K562 (cell line): Measurements from ENCODE around the gene NRN1L. TPM values are rescaled to one million over a fixed set of nuclear protein-coding genes. Genes with fewer than 3 reads are reported as not detected.

Source experiments
- ATAC-seq: fragments of 200-7000 bp; cut with Tn5 transposase; 3 replicates; pipeline ENCODE4 v1.9.1; 2020; ENCODE audit warnings: moderate library complexity
- BruUV-seq: library from RNA; stranded (reverse); fragments of 400-500 nt; replicated peaks from 2 replicates; lab custom pipeline; 2021; lab: Mats Ljungman, UMichigan
- CTCF ChIA-PET: fragments of 300-600 bp; formaldehyde crosslinking; extraction: SDS; loops from one replicate; lab custom pipeline; 2021; ENCODE audit warnings: low intra/inter-chr PET ratio; lab: Yijun Ruan, JAX
- POLR2A ChIA-PET: fragments of 300-600, 350-650 bp; sonication (Branson Sonifier 250); formaldehyde crosslinking; extraction: SDS; loops from one replicate; lab custom pipeline; 2021; ENCODE audit warnings: antibody characterized with exemption, inconsistent platforms; lab: Yijun Ruan, JAX
- DNase-seq, 4 experiments: peaks; one replicate each; pipeline versions ENCODE4 v3.0.0 to v3.0.0-alpha.2; 2011 to 2018; ENCODE audit warnings: low spot score in 3 of 4, mixed read lengths in 3 of 4; ENCODE audit errors: extremely low read depth in 1 of 4
- FAIRE-seq: peaks from 2 replicates; lab custom pipeline; 2011; peaks lifted over from hg19 to GRCh38; lab: Jason Lieb, UNC
- H2AFZ ChIP-seq: 2 replicates; pipeline ENCODE4 v1.6.0; 2011; ENCODE audit warnings: low read depth, low read length, control low read depth, inconsistent platforms
- H3K27ac ChIP-seq: fragments of 200-600 bp; 3 replicates; pipeline ENCODE4 v1.8.0; 2011; ENCODE audit warnings: low read depth, mild to moderate bottlenecking, control low read depth, inconsistent platforms, low read length, moderate library complexity, mixed read lengths; ENCODE audit errors: extremely low read depth
- H3K27me3 ChIP-seq, 2 experiments: fragments of 300-600 bp in 1 of 2; 2 replicates in 1 of 2; 3 replicates in 1 of 2; pipeline versions ENCODE4 v1.6.0 to v1.8.0; 2011; ENCODE audit warnings: inconsistent platforms in 2 of 2, low read length in 2 of 2, mild to moderate bottlenecking in 1 of 2, mixed read lengths in 1 of 2, moderate library complexity in 1 of 2; ENCODE audit not compliant: control insufficient read depth in 2 of 2, insufficient read depth in 2 of 2
- H3K36me3 ChIP-seq: fragments of 300-600 bp; 3 replicates; pipeline ENCODE4 v1.8.0; 2011; ENCODE audit warnings: mild to moderate bottlenecking, low read length, inconsistent platforms; ENCODE audit not compliant: control insufficient read depth, insufficient read depth
- H3K4me1 ChIP-seq, 2 experiments: fragments of 200-600 bp in 1 of 2; replicated peaks in 1 of 2; 2 replicates in 1 of 2; 3 replicates in 1 of 2; pipeline versions ENCODE4 v1.5.1 to v1.8.0; 2011; ENCODE audit warnings: inconsistent platforms in 2 of 2, low read length in 2 of 2, mild to moderate bottlenecking in 1 of 2, mixed read lengths in 1 of 2, moderate library complexity in 1 of 2; ENCODE audit not compliant: control insufficient read depth in 2 of 2, insufficient read depth in 2 of 2
- H3K4me2 ChIP-seq: 2 replicates; pipeline ENCODE4 v1.6.1; 2011; ENCODE audit warnings: low read length, control low read depth, inconsistent platforms, mixed read lengths; ENCODE audit not compliant: insufficient read depth
- H3K4me3 ChIP-seq: fragments of 200-600 bp; sonication (generic), shearing (Covaris generic); 2 replicates; pipeline ENCODE4 v1.5.1; 2016; ENCODE audit warnings: control low read depth, inconsistent platforms
- H3K79me2 ChIP-seq: fragments of 200-600 bp; 3 replicates; pipeline ENCODE4 v1.8.0; 2011; ENCODE audit warnings: low read length, inconsistent platforms; ENCODE audit not compliant: control insufficient read depth, insufficient read depth
- H3K9ac ChIP-seq, 2 experiments: 2 replicates each; pipeline versions ENCODE4 v1.6.0 to v1.6.1; 2011; ENCODE audit warnings: low read depth in 2 of 2, low read length in 2 of 2, control low read depth in 1 of 2, inconsistent platforms in 1 of 2, mild to moderate bottlenecking in 1 of 2, mixed read lengths in 1 of 2; ENCODE audit not compliant: insufficient read depth in 1 of 2
- H3K9me1 ChIP-seq: one replicate; pipeline ENCODE4 v1.6.0; 2011; ENCODE audit warnings: inconsistent platforms, mild to moderate bottlenecking, low read length, moderate library complexity; ENCODE audit not compliant: control insufficient read depth, insufficient read depth
- H3K9me3 ChIP-seq: replicated peaks from 2 replicates; pipeline ENCODE4 v1.5.1; 2011; ENCODE audit warnings: low read depth, low read length, inconsistent platforms; ENCODE audit not compliant: control insufficient read depth, insufficient read depth
- H4K20me1 ChIP-seq: replicated peaks from 2 replicates; pipeline ENCODE4 v1.6.1; 2011; ENCODE audit warnings: low read length, inconsistent platforms, mixed read lengths; ENCODE audit not compliant: control insufficient read depth, insufficient read depth
- CBX3 ChIP-seq, 2 experiments: IDR thresholded peaks; 1 replicate in 1 of 2; 2 replicates in 1 of 2; pipeline ENCODE4 v1.6.1; 2012; ENCODE audit warnings: inconsistent platforms in 2 of 2, low read length in 2 of 2, borderline replicate concordance in 1 of 2, control low read depth in 1 of 2
- HNRNPH1 ChIP-seq: fragments of 200-400 bp; formaldehyde crosslinking; optimal IDR thresholded peaks from 2 replicates; pipeline ENCODE3; 2017; ENCODE audit warnings: low read depth, mild to moderate bottlenecking, low read length, moderate library complexity
- JUN ChIP-seq, 2 experiments: sonication (generic) in 1 of 2; formaldehyde crosslinking in 1 of 2; IDR thresholded peaks; 2 replicates each; pipeline versions ENCODE4 v1.6.1 to v1.8.0; 2012 to 2022; ENCODE audit warnings: borderline replicate concordance in 2 of 2, mild to moderate bottlenecking in 2 of 2, improper control_type of control experiment in 1 of 2, low read depth in 1 of 2, low read length in 1 of 2, missing genetic modification reagents in 1 of 2
- NR2F6 ChIP-seq: fragments of 450-650 bp; formaldehyde crosslinking; IDR thresholded peaks from 2 replicates; pipeline ENCODE4 v1.4.0; 2020; ENCODE audit warnings: mild to moderate bottlenecking
- SRF ChIP-seq, 2 experiments: fragments of 250-450, 450-650 bp in 1 of 2; sonication (Bioruptor Pico) in 1 of 2; sonication (generic) in 1 of 2; formaldehyde crosslinking; IDR thresholded peaks; 2 replicates each; pipeline versions ENCODE4 v1.5.0 to v1.5.1; 2020 to 2022; ENCODE audit warnings: mild to moderate bottlenecking in 1 of 2, missing genetic modification reagents in 1 of 2
- SUPT5H ChIP-seq: fragments of 450-650 bp; IDR thresholded peaks from 2 replicates; pipeline ENCODE4 v1.6.1; 2016
- TCFL5 ChIP-seq: fragments of 250-450 bp; sonication (Bioruptor Pico); conservative IDR thresholded peaks from 2 replicates; pipeline ENCODE4 v1.6.1; 2021; ENCODE audit warnings: mild to moderate bottlenecking, moderate library complexity, matching md5 sums
- YBX1 ChIP-seq: fragments of 450-650 bp; IDR thresholded peaks from 2 replicates; pipeline ENCODE4 v1.7.1; 2016; ENCODE audit warnings: mild to moderate bottlenecking
- WGBS: fragments of 100-300 bp; shearing (Covaris generic); methylation state at CpG from one replicate; pipeline ENCODE4 v1.1.6; 2016; ENCODE audit warnings: low coverage, mixed read lengths; ENCODE audit not compliant: insufficient coverage; ENCODE audit errors: missing lambda C conversion rate; 5-methylcytosine and 5-hydroxymethylcytosine counted together
- in situ Hi-C: fragments of 300-500 bp; cut with MboI; formaldehyde crosslinking; loops from 4 replicates; pipeline ENCODE4 v1.15.0; 2018; ENCODE audit warnings: inconsistent platforms, mixed read lengths
- intact Hi-C: fragments of 100-400 bp; cut with micrococcal nuclease; formaldehyde crosslinking; loops from 2 replicates; pipeline ENCODE4 v1.14.2; 2022
- polyA plus RNA-seq, 8 experiments: library from polyadenylated mRNA; depleted of rRNA in 4 of 8; stranded (reverse) in 5 of 8; unstranded in 3 of 8; fragments of >200 nt; fragmentation: Nextera tagmentation in 2 of 8; fragmentation: Illumina TruSeq in 1 of 8; extraction: Ambion mirVana in 2 of 8; extraction: Trizol in 1 of 8; gene quantifications; 2 replicates each; pipeline versions ENCODE4 v1.2.1 to v1.2.3, GENCODE V29; 2011 to 2014; ENCODE audit warnings: inconsistent platforms in 1 of 8, missing spikeins in 1 of 8
- total RNA-seq, 7 experiments: library from RNA; depleted of rRNA in 6 of 7; stranded (reverse); fragments of >200 nt in 6 of 7; fragmentation: Illumina TruSeq in 2 of 7; extraction: Trizol in 2 of 7; gene quantifications; 2 replicates each; pipeline versions ENCODE4 v1.2.1 to v1.2.3, GENCODE V29; 2011 to 2021; ENCODE audit warnings: low replicate concordance in 1 of 7
- TF ChIP-seq, protein P1 (sequence below): fragments of 250-450 bp; sonication (Bioruptor Pico); IDR thresholded peaks from 2 replicates; pipeline ENCODE4 v1.8.0; 2022; ENCODE audit warnings: inconsistent platforms
- TF ChIP-seq, protein P2 (sequence below): IDR thresholded peaks from 3 replicates; pipeline ENCODE4 v1.6.1; 2011; ENCODE audit warnings: borderline replicate concordance, mild to moderate bottlenecking, moderate library complexity; ENCODE audit not compliant: insufficient read length; ENCODE audit errors: extremely low read depth
- TF ChIP-seq, protein P3 (sequence below): fragments of 450-650 bp; formaldehyde crosslinking; IDR thresholded peaks from 2 replicates; pipeline ENCODE4 v1.4.0; 2022; ENCODE audit warnings: missing genetic modification characterization
- TF ChIP-seq, protein P4 (sequence below): fragments of 250-450 bp; sonication (Bioruptor Pico); IDR thresholded peaks from 2 replicates; pipeline ENCODE4 v1.5.0; 2020; ENCODE audit warnings: mild to moderate bottlenecking

The NRN1L gene
- total and polyA plus RNA-seq, 9 of the 15 experiments (the other 6 are each of a cell fraction or from before 2014, with no cell fraction given), result 0.22 to 0.86 (median 0.61) TPM; not detected in 5

DNA sequence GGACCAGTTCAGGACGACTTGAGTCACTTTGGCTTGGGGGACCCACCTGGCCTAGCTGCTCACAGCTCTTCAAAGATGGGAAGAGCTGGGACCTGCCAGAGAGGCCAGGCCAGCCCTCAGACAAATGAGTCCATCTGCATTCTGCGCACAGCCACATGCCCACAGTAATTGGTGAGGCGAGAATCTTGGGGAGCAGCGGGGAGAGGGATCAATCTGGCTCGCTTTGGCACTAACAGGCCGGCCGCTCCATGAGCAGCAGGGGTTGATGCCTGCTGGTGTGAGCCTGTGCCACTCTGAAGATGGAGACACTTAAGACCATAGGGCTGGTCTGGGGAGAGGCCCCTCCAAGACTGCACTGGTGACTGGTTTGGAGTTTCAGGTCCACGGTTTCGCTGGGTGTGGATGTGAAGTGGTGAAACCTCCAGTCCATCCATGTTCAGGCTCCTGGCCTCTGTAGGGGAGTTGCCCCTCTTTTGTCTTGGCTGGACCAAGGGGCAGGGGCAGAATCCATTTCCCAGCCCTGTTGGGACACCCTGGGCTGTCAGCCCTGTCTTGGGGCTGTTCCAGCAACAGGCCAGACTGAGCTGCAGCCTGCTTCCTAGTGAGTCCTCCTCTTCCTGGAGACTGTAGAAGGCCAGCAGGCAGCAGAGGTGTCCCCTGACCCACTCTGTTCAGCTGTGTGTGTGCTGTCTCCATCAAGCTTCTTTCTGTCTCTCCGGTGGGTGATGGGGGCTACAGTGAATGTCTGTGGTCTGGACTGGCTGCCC, 39.6 kb downstream of the NRN1L start:
- BruUV-seq, result no TSS peak
- Histone ChIP-seq H4K20me1 (peaks cover 22% of the 10 kb centered on the region), H3K4me1 (peaks cover 13 to 26% of the 10 kb centered on the region in 2 experiments), H2AFZ (no peak overlapping the region), H3K9ac (peak overlapping the region in 1 of 2 experiments; percentile 53; a peak in 1 of 4 replicates), H3K4me3 (no peak overlapping the region), H3K9me1 (peaks cover 3% of the 10 kb centered on the region), H3K27ac (no peak overlapping the region), H3K9me3 (no peaks in the 10 kb centered on the region), H3K36me3 (no peaks in the 10 kb centered on the region; the same call in 2 of the 3 replicates), H3K79me2 (no peaks in the 10 kb centered on the region), H3K27me3 (no peaks in the 10 kb centered on the region), H3K4me2 (no peak overlapping the region)
- ATAC-seq (no peak), FAIRE-seq (no peak), DNase-seq (no peak)
- POLR2A ChIA-PET, result interaction anchor here (0.6 to 1.6 kb wide), 4 partner anchors 13 to 307 kb away, joined by 3 to 4 read pairs (median 3); no protein-coding TSS in a partner anchor
- intact Hi-C loops (no loop called here), in situ Hi-C loops (loop anchor here (10.0 kb wide), 1 partner anchor 400 kb away; the partner anchor contains the start of gene RIPOR1)
- CTCF ChIA-PET, result no interaction called here
- WGBS, result 76% methylated on average over 10 of the region's 10 CpGs
- TF ChIP-seq HNRNPH1, result no peak
- TF ChIP-seq, protein P1, sequence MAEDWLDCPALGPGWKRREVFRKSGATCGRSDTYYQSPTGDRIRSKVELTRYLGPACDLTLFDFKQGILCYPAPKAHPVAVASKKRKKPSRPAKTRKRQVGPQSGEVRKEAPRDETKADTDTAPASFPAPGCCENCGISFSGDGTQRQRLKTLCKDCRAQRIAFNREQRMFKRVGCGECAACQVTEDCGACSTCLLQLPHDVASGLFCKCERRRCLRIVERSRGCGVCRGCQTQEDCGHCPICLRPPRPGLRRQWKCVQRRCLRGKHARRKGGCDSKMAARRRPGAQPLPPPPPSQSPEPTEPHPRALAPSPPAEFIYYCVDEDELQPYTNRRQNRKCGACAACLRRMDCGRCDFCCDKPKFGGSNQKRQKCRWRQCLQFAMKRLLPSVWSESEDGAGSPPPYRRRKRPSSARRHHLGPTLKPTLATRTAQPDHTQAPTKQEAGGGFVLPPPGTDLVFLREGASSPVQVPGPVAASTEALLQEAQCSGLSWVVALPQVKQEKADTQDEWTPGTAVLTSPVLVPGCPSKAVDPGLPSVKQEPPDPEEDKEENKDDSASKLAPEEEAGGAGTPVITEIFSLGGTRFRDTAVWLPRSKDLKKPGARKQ (CRISPR knock-in tag), result no peak
- TF ChIP-seq JUN (IDR thresholded peaks at IDR 0.05; ENCODE audit: borderline replicate concordance, low read depth, low read length), result no peak
- no peak for TF ChIP-seq JUN (CRISPR knock-in tag; IDR thresholded peaks at IDR 0.05; ENCODE audit: borderline replicate concordance)
- TF ChIP-seq TCFL5 (CRISPR knock-in tag), result no peak
- TF ChIP-seq NR2F6 (CRISPR knock-in tag), result no peak
- TF ChIP-seq, protein P2, sequence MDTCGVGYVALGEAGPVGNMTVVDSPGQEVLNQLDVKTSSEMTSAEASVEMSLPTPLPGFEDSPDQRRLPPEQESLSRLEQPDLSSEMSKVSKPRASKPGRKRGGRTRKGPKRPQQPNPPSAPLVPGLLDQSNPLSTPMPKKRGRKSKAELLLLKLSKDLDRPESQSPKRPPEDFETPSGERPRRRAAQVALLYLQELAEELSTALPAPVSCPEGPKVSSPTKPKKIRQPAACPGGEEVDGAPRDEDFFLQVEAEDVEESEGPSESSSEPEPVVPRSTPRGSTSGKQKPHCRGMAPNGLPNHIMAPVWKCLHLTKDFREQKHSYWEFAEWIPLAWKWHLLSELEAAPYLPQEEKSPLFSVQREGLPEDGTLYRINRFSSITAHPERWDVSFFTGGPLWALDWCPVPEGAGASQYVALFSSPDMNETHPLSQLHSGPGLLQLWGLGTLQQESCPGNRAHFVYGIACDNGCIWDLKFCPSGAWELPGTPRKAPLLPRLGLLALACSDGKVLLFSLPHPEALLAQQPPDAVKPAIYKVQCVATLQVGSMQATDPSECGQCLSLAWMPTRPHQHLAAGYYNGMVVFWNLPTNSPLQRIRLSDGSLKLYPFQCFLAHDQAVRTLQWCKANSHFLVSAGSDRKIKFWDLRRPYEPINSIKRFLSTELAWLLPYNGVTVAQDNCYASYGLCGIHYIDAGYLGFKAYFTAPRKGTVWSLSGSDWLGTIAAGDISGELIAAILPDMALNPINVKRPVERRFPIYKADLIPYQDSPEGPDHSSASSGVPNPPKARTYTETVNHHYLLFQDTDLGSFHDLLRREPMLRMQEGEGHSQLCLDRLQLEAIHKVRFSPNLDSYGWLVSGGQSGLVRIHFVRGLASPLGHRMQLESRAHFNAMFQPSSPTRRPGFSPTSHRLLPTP, result no peak
- TF ChIP-seq YBX1, result no peak
- TF ChIP-seq, protein P3, sequence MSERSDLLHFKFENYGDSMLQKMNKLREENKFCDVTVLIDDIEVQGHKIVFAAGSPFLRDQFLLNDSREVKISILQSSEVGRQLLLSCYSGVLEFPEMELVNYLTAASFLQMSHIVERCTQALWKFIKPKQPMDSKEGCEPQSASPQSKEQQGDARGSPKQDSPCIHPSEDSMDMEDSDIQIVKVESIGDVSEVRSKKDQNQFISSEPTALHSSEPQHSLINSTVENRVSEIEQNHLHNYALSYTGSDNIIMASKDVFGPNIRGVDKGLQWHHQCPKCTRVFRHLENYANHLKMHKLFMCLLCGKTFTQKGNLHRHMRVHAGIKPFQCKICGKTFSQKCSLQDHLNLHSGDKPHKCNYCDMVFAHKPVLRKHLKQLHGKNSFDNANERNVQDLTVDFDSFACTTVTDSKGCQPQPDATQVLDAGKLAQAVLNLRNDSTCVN (CRISPR knock-in tag), result no peak
- no peak for TF ChIP-seq SRF (CRISPR knock-in tag; IDR thresholded peaks at IDR 0.05)
- TF ChIP-seq, protein P4, sequence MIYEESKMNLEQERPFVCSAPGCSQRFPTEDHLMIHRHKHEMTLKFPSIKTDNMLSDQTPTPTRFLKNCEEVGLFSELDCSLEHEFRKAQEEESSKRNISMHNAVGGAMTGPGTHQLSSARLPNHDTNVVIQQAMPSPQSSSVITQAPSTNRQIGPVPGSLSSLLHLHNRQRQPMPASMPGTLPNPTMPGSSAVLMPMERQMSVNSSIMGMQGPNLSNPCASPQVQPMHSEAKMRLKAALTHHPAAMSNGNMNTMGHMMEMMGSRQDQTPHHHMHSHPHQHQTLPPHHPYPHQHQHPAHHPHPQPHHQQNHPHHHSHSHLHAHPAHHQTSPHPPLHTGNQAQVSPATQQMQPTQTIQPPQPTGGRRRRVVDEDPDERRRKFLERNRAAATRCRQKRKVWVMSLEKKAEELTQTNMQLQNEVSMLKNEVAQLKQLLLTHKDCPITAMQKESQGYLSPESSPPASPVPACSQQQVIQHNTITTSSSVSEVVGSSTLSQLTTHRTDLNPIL (CRISPR knock-in tag), result no peak
- no peak for TF ChIP-seq SUPT5H
- no peak for TF ChIP-seq CBX3 (IDR thresholded peaks at IDR 0.05; ENCODE audit: borderline replicate concordance in 1 of 2, low read length in 2 of 2)
